ENCODE results near the gene ACP4.

ACP4 gene

DNA sequence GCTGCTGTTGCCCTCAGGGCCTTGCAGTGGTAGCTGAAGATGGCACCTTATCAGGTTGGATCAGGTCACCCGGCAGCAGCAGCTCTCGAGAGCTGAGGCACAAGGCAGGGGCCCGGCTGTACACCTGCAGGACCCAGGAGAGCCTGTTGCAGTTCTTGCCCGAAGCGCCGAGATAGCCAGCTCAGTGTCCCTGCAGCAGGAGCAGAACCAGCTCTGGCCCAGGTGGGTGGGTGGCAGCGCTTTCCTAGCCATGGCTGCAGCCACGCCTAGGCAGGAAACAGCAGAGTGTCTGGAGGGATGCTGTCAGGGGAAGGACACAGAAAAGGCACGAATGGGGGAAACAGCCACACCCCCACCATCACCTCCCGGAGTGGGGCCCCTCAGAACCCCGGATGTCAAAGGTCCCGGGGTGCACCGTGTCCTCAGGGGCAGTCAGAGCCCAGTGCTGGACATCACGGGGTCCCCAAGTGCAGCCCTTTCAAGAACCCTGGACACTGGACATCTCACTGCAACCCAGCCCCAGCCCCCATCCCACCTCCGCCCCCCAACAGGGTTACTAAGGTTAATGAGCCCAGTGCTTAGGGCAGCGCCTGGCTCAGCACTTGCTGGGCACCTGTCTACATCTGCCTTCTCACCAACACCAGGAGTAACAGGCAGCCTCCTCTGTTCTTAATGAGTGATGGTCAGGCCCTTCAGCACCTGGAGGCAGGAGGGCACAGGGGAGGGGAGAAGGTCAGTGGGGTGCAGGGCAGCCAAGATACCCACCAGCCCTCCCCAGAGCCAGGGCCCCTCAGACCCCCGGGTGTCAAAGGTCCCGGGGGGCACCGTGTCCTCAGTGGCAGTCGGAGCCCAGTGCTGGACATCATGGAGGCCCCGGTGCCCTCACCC is 8.7 kb downstream of the ACP4 start:
- Histone ChIP-seq H2BK12ac (ENCODE audit: low read length) (no peak overlapping the region), H3K4ac (ENCODE audit: low read length) (no peak overlapping the region), H3K23ac (ENCODE audit: low read depth, low read length, poor library complexity) (peak overlapping the region; percentile 58), H3K9ac (ENCODE audit: low read depth, low read length, poor library complexity) (peak overlapping the region; percentile 9), H2AK5ac (ENCODE audit: low read depth, low read length) (no peak overlapping the region), H4K91ac (ENCODE audit: low read depth, low read length, poor library complexity) (no peak overlapping the region), H2BK120ac (ENCODE audit: low read depth, low read length) (no peak overlapping the region), H2BK15ac (ENCODE audit: low read length) (no peak overlapping the region), H2AFZ (ENCODE audit: low read length) (no peak overlapping the region), H3K27ac (replicated peaks; ENCODE audit: low read length) (no peak overlapping the region), H3K27me3 (ENCODE audit: control insufficient read depth in 3 of 3, insufficient read depth in 3 of 3, low read depth in 1 of 3, low read length in 3 of 3) (no peaks in the 10 kb centered on the region), H3K14ac (ENCODE audit: low read length) (no peak overlapping the region), H3K36me3 (replicated peaks in 1 of 2; ENCODE audit: control insufficient read depth in 2 of 2, insufficient read depth in 2 of 2, low read length in 2 of 2) (peaks cover 49 to 83% of the 10 kb centered on the region in 2 donors), H3K79me1 (ENCODE audit: low read depth, low read length) (peaks cover 9% of the 10 kb centered on the region), H3K4me1 (ENCODE audit: control insufficient read depth in 2 of 2, insufficient read depth in 1 of 2, low read depth in 1 of 2, low read length in 2 of 2) (peaks cover 5 to 12% of the 10 kb centered on the region in 2 donors), H4K8ac (ENCODE audit: low read depth, low read length) (no peak overlapping the region), H3K18ac (ENCODE audit: low read length) (no peak overlapping the region), H3K4me2 (ENCODE audit: insufficient read depth, low read length, poor library complexity, severe bottlenecking) (no peak overlapping the region), H2BK5ac (ENCODE audit: low read length) (no peak overlapping the region), H3K4me3 (ENCODE audit: low read length in 2 of 2) (no peak overlapping the region), H3K9me3 (replicated peaks in 1 of 2; ENCODE audit: control insufficient read depth in 2 of 2, insufficient read depth in 1 of 2, low read depth in 1 of 2, low read length in 2 of 2) (no peaks in the 10 kb centered on the region)
- no peak for DNase-seq (ENCODE audit: low spot score)
- no CpG with 5 or more reads among the region's 21 CpGs for WGBS, 2 donors (ENCODE audit: extremely low coverage in 2 of 2, insufficient read length in 2 of 2, insufficient replicate concordance in 1 of 2)

DNA sequence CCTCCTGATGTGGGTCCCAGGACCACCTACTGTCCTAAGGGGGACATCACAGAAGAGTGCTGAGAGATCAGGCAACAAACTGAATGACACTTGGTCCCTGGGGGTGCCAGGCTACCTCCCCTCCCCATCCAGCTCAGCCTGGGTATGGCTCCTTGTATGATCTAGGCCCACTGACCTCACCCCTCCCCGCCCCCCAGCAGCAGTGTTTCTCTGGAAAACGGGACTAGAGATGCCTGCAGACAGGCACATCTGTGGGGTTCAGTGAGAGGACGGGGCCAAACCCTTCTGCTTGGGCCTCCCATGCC is 9.3 kb downstream of the ACP4 start:
- no peak overlapping the region for H2AK5ac ChIP-seq (ENCODE audit: low read depth, low read length)
- H2BK5ac ChIP-seq (ENCODE audit: low read length): no peak overlapping the region
- no peak overlapping the region for H2BK15ac ChIP-seq (ENCODE audit: low read length)
- H4K91ac ChIP-seq (ENCODE audit: low read depth, low read length, poor library complexity): no peak overlapping the region
- no peak overlapping the region for H3K27ac ChIP-seq (replicated peaks; ENCODE audit: low read length)
- DNase-seq (ENCODE audit: low spot score): no peak
- H3K23ac ChIP-seq (ENCODE audit: low read depth, low read length, poor library complexity): peak overlapping the region; percentile 17
- H3K18ac ChIP-seq (ENCODE audit: low read length): no peak overlapping the region
- H3K27me3 ChIP-seq (ENCODE audit: control insufficient read depth in 3 of 3, insufficient read depth in 3 of 3, low read depth in 1 of 3, low read length in 3 of 3): no peaks in the 10 kb centered on the region
- H3K9ac ChIP-seq (ENCODE audit: low read depth, low read length, poor library complexity): no peak overlapping the region
- no peak overlapping the region for H3K14ac ChIP-seq (ENCODE audit: low read length)
- H2BK120ac ChIP-seq (ENCODE audit: low read depth, low read length): no peak overlapping the region
- no peaks in the 10 kb centered on the region for H3K9me3 ChIP-seq (replicated peaks in 1 of 2; ENCODE audit: control insufficient read depth in 2 of 2, insufficient read depth in 1 of 2, low read depth in 1 of 2, low read length in 2 of 2)
- H3K4me2 ChIP-seq (ENCODE audit: insufficient read depth, low read length, poor library complexity, severe bottlenecking): no peak overlapping the region
- no peak overlapping the region for H3K4me3 ChIP-seq (ENCODE audit: low read length in 2 of 2)
- H3K36me3 ChIP-seq (replicated peaks in 1 of 2; ENCODE audit: control insufficient read depth in 2 of 2, insufficient read depth in 2 of 2, low read length in 2 of 2): peaks cover 49 to 83% of the 10 kb centered on the region in 2 donors
- H2BK12ac ChIP-seq (ENCODE audit: low read length): no peak overlapping the region
- H3K4me1 ChIP-seq (ENCODE audit: control insufficient read depth in 2 of 2, insufficient read depth in 1 of 2, low read depth in 1 of 2, low read length in 2 of 2): peaks cover 5 to 10% of the 10 kb centered on the region in 2 donors
- no peak overlapping the region for H2AFZ ChIP-seq (ENCODE audit: low read length)
- no CpG with 5 or more reads among the region's 3 CpGs for WGBS, 2 donors (ENCODE audit: extremely low coverage in 2 of 2, insufficient read length in 2 of 2, insufficient replicate concordance in 1 of 2)
- H3K4ac ChIP-seq (ENCODE audit: low read length): no peak overlapping the region
- no peak overlapping the region for H4K8ac ChIP-seq (ENCODE audit: low read depth, low read length)
- H3K79me1 ChIP-seq (ENCODE audit: low read depth, low read length): peaks cover 9% of the 10 kb centered on the region

DNA sequence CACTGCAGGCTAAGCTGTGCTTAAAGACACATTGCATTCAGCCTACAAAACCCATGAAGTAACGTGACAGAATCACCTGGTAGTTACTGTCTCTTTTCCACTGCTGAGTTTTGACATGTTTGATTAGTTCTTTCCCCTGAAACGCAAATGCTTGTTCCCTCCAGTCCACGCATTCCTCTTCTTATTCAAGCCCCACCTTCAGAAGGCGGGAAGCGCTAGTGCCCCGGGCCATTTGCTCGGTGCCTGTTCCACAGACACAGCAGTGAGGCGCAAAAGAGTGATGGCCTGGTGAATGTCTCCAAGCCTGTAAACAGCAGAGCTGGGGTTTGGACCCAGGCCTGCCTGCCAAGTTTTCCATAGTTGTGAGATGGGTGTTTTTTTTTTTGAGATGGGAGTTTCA is 10.9 kb downstream of the ACP4 start:
- H3K36me3 ChIP-seq (replicated peaks in 1 of 2; ENCODE audit: control insufficient read depth in 2 of 2, insufficient read depth in 2 of 2, low read length in 2 of 2): peaks cover 42 to 71% of the 10 kb centered on the region in 2 donors

DNA sequence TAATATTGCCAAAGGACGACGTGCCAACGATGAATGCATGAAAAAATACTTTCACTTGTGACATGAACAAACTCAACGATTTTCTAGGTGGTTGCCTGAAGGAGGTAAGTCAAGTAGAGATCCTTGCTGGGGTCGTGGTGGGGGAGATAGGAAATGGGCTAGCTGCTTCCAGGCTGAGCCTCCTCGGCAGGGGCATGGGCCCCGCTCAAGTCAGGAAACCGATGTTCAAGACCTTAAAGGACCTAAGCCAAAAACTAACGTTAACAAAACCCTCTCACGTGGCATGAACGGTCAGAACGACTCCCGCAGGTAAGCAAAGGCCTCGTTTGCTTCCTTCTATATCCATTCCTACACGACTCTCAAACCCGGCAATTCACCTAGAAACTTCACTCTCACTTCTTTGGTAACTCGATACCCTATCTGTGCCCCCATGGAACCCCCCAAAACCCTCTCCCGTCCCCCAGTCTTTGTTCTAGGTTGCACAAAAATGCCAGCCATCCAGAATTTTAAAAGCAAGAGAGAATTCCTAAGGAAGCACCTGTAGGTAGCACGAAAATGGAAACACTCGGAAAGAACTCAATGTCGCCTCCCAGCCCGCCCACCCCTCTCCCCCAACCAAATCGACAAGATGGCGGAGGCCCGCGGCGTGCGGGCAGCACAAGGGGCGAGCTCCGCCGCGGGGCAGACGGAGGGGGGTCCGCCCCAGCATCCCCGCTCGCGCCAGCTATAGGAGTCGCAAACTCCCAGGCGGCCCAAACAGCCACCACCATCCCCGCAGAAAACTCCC is 13.6 kb downstream of the ACP4 start:
- peak overlapping the region; percentile 96 for H3K27ac ChIP-seq (replicated peaks; ENCODE audit: low read length)
- H2AK5ac ChIP-seq (ENCODE audit: low read depth, low read length): peak overlapping the region; percentile 94
- peak overlapping the region; percentile 10 for H2BK120ac ChIP-seq (ENCODE audit: low read depth, low read length)
- no peak overlapping the region for H3K4ac ChIP-seq (ENCODE audit: low read length)
- peak overlapping the region; percentile 76 to 96 for H3K4me3 ChIP-seq (ENCODE audit: low read length in 2 of 2)
- H3K36me3 ChIP-seq (replicated peaks in 1 of 2; ENCODE audit: control insufficient read depth in 2 of 2, insufficient read depth in 2 of 2, low read length in 2 of 2): peaks cover 22 to 44% of the 10 kb centered on the region in 2 donors
- no peak overlapping the region for H2BK12ac ChIP-seq (ENCODE audit: low read length)
- peak overlapping the region; percentile 88 for H2AFZ ChIP-seq (ENCODE audit: low read length)
- peak overlapping the region; percentile 87 for H4K91ac ChIP-seq (ENCODE audit: low read depth, low read length, poor library complexity)
- peak overlapping the region; percentile 97 for H3K18ac ChIP-seq (ENCODE audit: low read length)
- no peak overlapping the region for H2BK15ac ChIP-seq (ENCODE audit: low read length)
- H4K8ac ChIP-seq (ENCODE audit: low read depth, low read length): no peak overlapping the region
- peaks cover 5 to 7% of the 10 kb centered on the region in 2 donors for H3K4me1 ChIP-seq (ENCODE audit: control insufficient read depth in 2 of 2, insufficient read depth in 1 of 2, low read depth in 1 of 2, low read length in 2 of 2)
- peaks cover 7% of the 10 kb centered on the region for H3K79me1 ChIP-seq (ENCODE audit: low read depth, low read length)
- DNase-seq (ENCODE audit: low spot score): no peak
- H3K27me3 ChIP-seq (ENCODE audit: control insufficient read depth in 3 of 3, insufficient read depth in 3 of 3, low read depth in 1 of 3, low read length in 3 of 3): peaks cover 0 to 7% (median 4%) of the 10 kb centered on the region in 3 experiments
- H3K23ac ChIP-seq (ENCODE audit: low read depth, low read length, poor library complexity): peak overlapping the region; percentile 45
- H3K9me3 ChIP-seq (replicated peaks in 1 of 2; ENCODE audit: control insufficient read depth in 2 of 2, insufficient read depth in 1 of 2, low read depth in 1 of 2, low read length in 2 of 2): no peaks in the 10 kb centered on the region
- peak overlapping the region; percentile 88 for H3K9ac ChIP-seq (ENCODE audit: low read depth, low read length, poor library complexity)
- peak overlapping the region; percentile 2 for H2BK5ac ChIP-seq (ENCODE audit: low read length)
- peak overlapping the region; percentile 42 for H3K14ac ChIP-seq (ENCODE audit: low read length)
- no CpG with 5 or more reads among the region's 40 CpGs for WGBS, 2 donors (ENCODE audit: extremely low coverage in 2 of 2, insufficient read length in 2 of 2, insufficient replicate concordance in 1 of 2)
- peak overlapping the region; percentile 66 for H3K4me2 ChIP-seq (ENCODE audit: insufficient read depth, low read length, poor library complexity, severe bottlenecking)

More for the DNA sequence above, 10.9 kb downstream of the ACP4 start:
- H3K4me1 ChIP-seq (ENCODE audit: control insufficient read depth in 2 of 2, insufficient read depth in 1 of 2, low read depth in 1 of 2, low read length in 2 of 2): peaks cover 5 to 7% of the 10 kb centered on the region in 2 donors
- no peak overlapping the region for H3K18ac ChIP-seq (ENCODE audit: low read length)
- no peaks in the 10 kb centered on the region for H3K27me3 ChIP-seq (ENCODE audit: control insufficient read depth in 3 of 3, insufficient read depth in 3 of 3, low read depth in 1 of 3, low read length in 3 of 3)
- H3K79me1 ChIP-seq (ENCODE audit: low read depth, low read length): peaks cover 9% of the 10 kb centered on the region
- H2BK12ac ChIP-seq (ENCODE audit: low read length): no peak overlapping the region
- no peak overlapping the region for H2BK120ac ChIP-seq (ENCODE audit: low read depth, low read length)
- no CpG with 5 or more reads among the region's 8 CpGs for WGBS, 2 donors (ENCODE audit: extremely low coverage in 2 of 2, insufficient read length in 2 of 2, insufficient replicate concordance in 1 of 2)
- H3K4ac ChIP-seq (ENCODE audit: low read length): no peak overlapping the region
- H4K91ac ChIP-seq (ENCODE audit: low read depth, low read length, poor library complexity): no peak overlapping the region
- no peak overlapping the region for H2BK15ac ChIP-seq (ENCODE audit: low read length)
- no peak overlapping the region for H3K4me3 ChIP-seq (ENCODE audit: low read length in 2 of 2)
- no peak overlapping the region for H3K27ac ChIP-seq (replicated peaks; ENCODE audit: low read length)
- H3K9ac ChIP-seq (ENCODE audit: low read depth, low read length, poor library complexity): no peak overlapping the region
- H2AFZ ChIP-seq (ENCODE audit: low read length): no peak overlapping the region
- DNase-seq (ENCODE audit: low spot score): no peak
- no peak overlapping the region for H3K23ac ChIP-seq (ENCODE audit: low read depth, low read length, poor library complexity)
- no peak overlapping the region for H2AK5ac ChIP-seq (ENCODE audit: low read depth, low read length)
- H3K9me3 ChIP-seq (replicated peaks in 1 of 2; ENCODE audit: control insufficient read depth in 2 of 2, insufficient read depth in 1 of 2, low read depth in 1 of 2, low read length in 2 of 2): no peaks in the 10 kb centered on the region
- no peak overlapping the region for H2BK5ac ChIP-seq (ENCODE audit: low read length)
- no peak overlapping the region for H4K8ac ChIP-seq (ENCODE audit: low read depth, low read length)
- no peak overlapping the region for H3K14ac ChIP-seq (ENCODE audit: low read length)
- H3K4me2 ChIP-seq (ENCODE audit: insufficient read depth, low read length, poor library complexity, severe bottlenecking): no peak overlapping the region

All from neuronal stem cell (in vitro differentiated cells).